Common myeloid progenitor, CD34-positive (primary cell): ENCODE measurements around the gene ITGA11.

ENCODE experiments used
- CTCF ChIA-PET: fragments of 350-600 bp; sonication (Branson Sonifier 250); formaldehyde crosslinking; loops from one replicate; lab custom pipeline; 2021; ENCODE audit warnings: antibody characterized with exemption; lab: Charles Lee
- POLR2A ChIA-PET: fragments of 350-600 bp; sonication (Branson Sonifier 250); formaldehyde crosslinking; loops from one replicate; lab custom pipeline; 2021; ENCODE audit warnings: antibody characterized with exemption; lab: Charles Lee
- DNase-seq, 3 donors: peaks; one replicate each; pipeline versions ENCODE4 v3.0.0 to v3.0.0-alpha.2; 2013
- H3K27ac ChIP-seq, 2 experiments: 1 replicate in 1 of 2; 2 replicates in 1 of 2; pipeline ENCODE4 v1.7.0; 2013; ENCODE audit warnings: inconsistent platforms in 2 of 2, low read length in 2 of 2, mild to moderate bottlenecking in 2 of 2, low read depth in 1 of 2, moderate library complexity in 1 of 2; ENCODE audit not compliant: severe bottlenecking in 2 of 2, insufficient read depth in 1 of 2, poor library complexity in 1 of 2
- H3K27me3 ChIP-seq, 5 experiments: replicated peaks in 2 of 5; 1 replicate in 3 of 5; 2 replicates in 2 of 5; pipeline versions ENCODE4 v1.6.1 to v1.7.0; 2013; ENCODE audit warnings: low read length in 4 of 5, mild to moderate bottlenecking in 2 of 5, moderate library complexity in 2 of 5, inconsistent platforms in 1 of 5; ENCODE audit not compliant: insufficient read depth in 5 of 5, control insufficient read depth in 4 of 5
- H3K36me3 ChIP-seq, 4 experiments: 1 replicate in 2 of 4; 2 replicates in 2 of 4; pipeline versions ENCODE4 v1.6.1 to v1.7.0; 2013; ENCODE audit warnings: low read length in 3 of 4, control low read depth in 1 of 4, mild to moderate bottlenecking in 1 of 4; ENCODE audit not compliant: control insufficient read depth in 4 of 4, insufficient read depth in 4 of 4
- H3K4me1 ChIP-seq, 4 experiments: 1 replicate in 3 of 4; 2 replicates in 1 of 4; pipeline versions ENCODE4 v1.6.1 to v1.7.1; 2013; ENCODE audit warnings: low read length in 3 of 4, mild to moderate bottlenecking in 3 of 4, control low read depth in 1 of 4, inconsistent platforms in 1 of 4, moderate library complexity in 1 of 4; ENCODE audit not compliant: control insufficient read depth in 4 of 4, insufficient read depth in 4 of 4; ENCODE audit errors: control extremely low read depth in 1 of 4
- H3K4me3 ChIP-seq, 7 experiments: 1 replicate in 4 of 7; 2 replicates in 3 of 7; pipeline versions ENCODE4 v1.5.1 to v1.7.0; 2013; ENCODE audit warnings: mild to moderate bottlenecking in 7 of 7, low read length in 6 of 7, moderate library complexity in 6 of 7, inconsistent platforms in 2 of 7, low read depth in 2 of 7, control low read depth in 1 of 7; ENCODE audit not compliant: insufficient read depth in 4 of 7, control insufficient read depth in 1 of 7; ENCODE audit errors: extremely low read depth in 1 of 7
- H3K9me3 ChIP-seq, 5 experiments: 1 replicate in 4 of 5; 2 replicates in 1 of 5; pipeline versions ENCODE4 v1.6.1 to v1.7.1; 2013; ENCODE audit warnings: low read length in 4 of 5, mild to moderate bottlenecking in 2 of 5, inconsistent platforms in 1 of 5, low read depth in 1 of 5, moderate library complexity in 1 of 5; ENCODE audit not compliant: control insufficient read depth in 4 of 5, insufficient read depth in 2 of 5; ENCODE audit errors: control extremely low read depth in 1 of 5
- WGBS: methylation state at CpG from one replicate; pipeline ENCODE4 v1.1.5; 2013; ENCODE audit not compliant: insufficient coverage; 5-methylcytosine and 5-hydroxymethylcytosine counted together

ITGA11 gene

DNA sequence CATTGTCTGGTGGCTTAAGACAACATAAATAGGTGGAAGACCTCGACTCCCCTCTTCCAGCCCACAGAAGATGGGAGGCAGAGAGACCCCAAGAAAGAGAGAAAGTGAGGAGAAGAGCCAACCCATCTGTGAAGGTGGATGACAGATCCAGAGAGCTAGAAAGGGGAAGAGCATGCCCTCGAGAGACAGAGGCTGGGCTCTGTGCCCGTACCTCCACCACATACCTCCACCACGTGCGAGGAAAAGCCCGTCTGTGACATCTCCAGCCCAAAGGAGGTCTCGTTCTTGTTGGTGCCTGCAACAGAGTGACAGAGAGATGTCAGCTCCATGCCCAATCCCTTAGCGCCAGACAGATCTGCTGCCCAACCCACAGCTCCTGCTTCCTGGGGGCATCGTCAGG is 83.4 kb downstream of the ITGA11 start:
- peaks cover 2 to 30% (median 18%) of the 10 kb centered on the region in 4 experiments for H3K4me1 ChIP-seq
- H3K36me3 ChIP-seq: no peaks in the 10 kb centered on the region
- ChIA-PET POLR2A (interaction anchor here (0.5 kb wide), 1 partner anchor 11 kb away, joined by 3 read pairs; no protein-coding TSS in a partner anchor), CTCF (interaction anchor here (0.9 to 1.3 kb wide), 2 partner anchors 18 to 42 kb away, joined by 3 to 4 read pairs; no protein-coding TSS in a partner anchor)
- DNase-seq: peak in 2 of 3 donors; percentile 49 to 55
- no peak overlapping the region for H3K4me3 ChIP-seq
- no peaks in the 10 kb centered on the region for H3K27me3 ChIP-seq
- H3K27ac ChIP-seq: no peak overlapping the region
- H3K9me3 ChIP-seq: no peaks in the 10 kb centered on the region
- 28% methylated on average over 7 of the region's 9 CpGs for WGBS

DNA sequence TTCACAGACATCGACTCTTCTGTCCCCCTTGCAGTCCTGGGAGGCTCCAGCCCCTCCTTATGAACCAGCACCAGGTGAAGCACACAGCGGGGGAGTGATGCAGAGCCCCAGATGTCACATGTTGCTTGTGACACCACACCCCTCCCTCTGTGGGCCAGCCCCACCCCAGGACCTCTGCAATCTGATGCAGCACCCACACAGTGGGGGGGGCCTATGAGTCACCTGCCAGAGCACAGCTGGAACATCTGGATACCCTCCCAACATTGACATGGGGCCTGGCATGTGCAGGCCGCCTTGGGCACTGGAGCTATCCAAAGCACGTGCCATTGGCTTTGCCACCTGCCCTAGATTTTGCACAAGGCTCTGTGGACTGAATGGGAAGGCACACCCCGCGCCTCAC is 83.9 kb downstream of the ITGA11 start:
- Histone ChIP-seq H3K9me3 (no peaks in the 10 kb centered on the region), H3K27me3 (no peaks in the 10 kb centered on the region), H3K4me1 (peaks cover 2 to 25% (median 16%) of the 10 kb centered on the region in 4 experiments), H3K4me3 (no peak overlapping the region), H3K36me3 (no peaks in the 10 kb centered on the region), H3K27ac (no peak overlapping the region)
- 97% methylated on average over 5 of the region's 6 CpGs for WGBS
- ChIA-PET CTCF (interaction anchor here (0.9 to 1.3 kb wide), 2 partner anchors 18 to 41 kb away, joined by 3 to 4 read pairs; no protein-coding TSS in a partner anchor), POLR2A (interaction anchor here (0.5 kb wide), 1 partner anchor 11 kb away, joined by 3 read pairs; no protein-coding TSS in a partner anchor)
- DNase-seq: no peak

DNA sequence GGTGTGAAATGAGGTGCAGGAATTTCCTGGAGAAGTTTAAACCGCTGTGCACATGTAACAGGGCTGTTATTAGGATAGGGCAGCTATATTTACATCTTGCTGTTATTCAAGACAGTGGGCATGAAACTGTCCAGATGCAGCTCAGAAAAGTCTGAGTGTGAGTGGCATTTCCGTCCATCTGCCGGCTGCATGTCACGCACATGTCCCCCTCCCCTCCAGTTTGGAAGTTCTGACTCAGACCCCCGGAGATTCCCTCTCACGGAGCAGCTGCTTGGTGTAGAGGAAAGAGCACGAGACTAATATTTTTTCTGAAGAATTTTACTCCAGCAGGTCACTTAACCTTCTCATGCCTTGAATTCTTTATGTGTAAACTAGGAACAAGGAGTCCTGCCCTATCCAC is 84.6 kb downstream of the ITGA11 start:
- Histone ChIP-seq H3K9me3 (no peaks in the 10 kb centered on the region), H3K4me1 (peaks cover under 1 to 21% (median 16%) of the 10 kb centered on the region in 4 experiments), H3K4me3 (no peak overlapping the region), H3K27me3 (no peaks in the 10 kb centered on the region), H3K36me3 (no peaks in the 10 kb centered on the region), H3K27ac (no peak overlapping the region)
- no peak for DNase-seq
- POLR2A ChIA-PET: no interaction called here
- CTCF ChIA-PET: interaction anchor here (1.3 kb wide), 1 partner anchor 41 kb away, joined by 4 read pairs; no protein-coding TSS in a partner anchor
- WGBS: 100% methylated on average over 6 of the region's 7 CpGs

DNA sequence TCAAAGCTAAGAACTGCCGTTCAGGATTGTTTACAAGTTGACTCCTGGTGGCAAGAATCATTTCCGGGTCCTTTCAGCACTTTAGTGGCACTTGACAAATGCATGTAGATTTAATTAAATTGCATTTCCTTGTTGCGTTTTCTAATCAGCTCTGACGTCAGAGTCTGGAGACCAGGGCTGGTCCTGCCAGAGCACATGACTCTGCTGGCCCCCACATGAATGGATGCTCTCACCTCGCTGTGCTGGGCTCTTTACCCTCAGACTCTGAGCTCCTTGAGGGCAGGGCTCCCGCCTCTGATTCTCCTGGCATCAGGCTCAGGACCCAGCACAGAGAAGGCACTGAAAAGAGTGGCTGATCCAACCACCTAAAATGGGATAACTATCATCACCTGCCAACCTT is 85.0 kb downstream of the ITGA11 start:
- ChIA-PET CTCF (interaction anchor here (1.4 kb wide), 1 partner anchor 41 kb away, joined by 6 read pairs; no protein-coding TSS in a partner anchor), POLR2A (no interaction called here)
- no peak overlapping the region for H3K4me3 ChIP-seq
- no peak overlapping the region for H3K27ac ChIP-seq
- no peak for DNase-seq
- H3K36me3 ChIP-seq: no peaks in the 10 kb centered on the region
- no peaks in the 10 kb centered on the region for H3K9me3 ChIP-seq
- peaks cover 0 to 21% (median 16%) of the 10 kb centered on the region in 4 experiments for H3K4me1 ChIP-seq
- 97% methylated on average over 6 of the region's 6 CpGs for WGBS
- no peaks in the 10 kb centered on the region for H3K27me3 ChIP-seq

DNA sequence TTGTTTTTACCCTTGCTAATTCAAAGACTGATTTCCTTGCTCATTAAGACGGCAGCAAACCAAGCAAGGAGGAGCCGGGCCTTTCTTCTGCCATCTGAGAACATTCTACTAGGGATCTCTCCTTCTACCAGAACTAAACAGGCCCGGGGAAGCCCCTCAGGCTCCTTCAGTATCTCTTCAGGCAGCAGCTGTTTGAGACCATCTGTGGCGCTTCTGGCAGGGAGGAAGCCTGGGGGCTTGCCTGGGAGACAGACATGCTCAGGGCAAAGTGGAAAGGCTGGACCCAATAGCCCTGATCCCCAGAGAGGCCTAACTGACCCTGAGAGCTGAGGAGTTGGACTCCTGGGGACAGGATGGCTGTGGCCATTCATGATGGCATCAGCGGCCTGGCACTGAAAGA is 86.5 kb downstream of the ITGA11 start:
- WGBS: 97% methylated on average over 5 of the region's 5 CpGs

DNA sequence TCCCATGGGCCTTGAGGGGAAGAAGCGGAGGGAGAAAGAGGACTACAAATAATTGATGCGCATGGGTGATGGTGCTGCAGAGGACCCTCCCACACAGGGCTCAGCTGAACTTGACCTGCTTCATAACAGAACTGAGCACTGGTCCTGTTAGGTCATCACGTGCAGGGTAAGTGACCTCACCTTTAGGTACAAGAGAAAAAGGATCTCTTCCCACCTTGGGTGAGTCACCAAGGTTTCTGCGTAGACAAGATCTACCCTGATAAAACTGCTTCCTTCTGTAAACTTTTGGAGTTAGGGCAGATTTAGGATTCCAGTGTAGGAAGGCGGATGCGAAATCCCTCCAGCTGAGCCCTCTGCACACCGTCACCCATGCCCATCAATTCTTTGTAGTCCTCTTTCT is 87.4 kb downstream of the ITGA11 start:
- ChIA-PET CTCF (interaction anchor here (0.9 to 2.3 kb wide), 4 partner anchors 10 to 37 kb away, joined by 3 to 7 read pairs (median 4); no protein-coding TSS in a partner anchor), POLR2A (no interaction called here)
- Histone ChIP-seq H3K4me3 (no peak overlapping the region), H3K27ac (no peak overlapping the region), H3K27me3 (no peaks in the 10 kb centered on the region), H3K9me3 (no peaks in the 10 kb centered on the region), H3K36me3 (no peaks in the 10 kb centered on the region), H3K4me1 (peaks cover 0 to 27% (median 15%) of the 10 kb centered on the region in 4 experiments)
- no peak for DNase-seq
- WGBS: 98% methylated on average over 7 of the region's 7 CpGs

More for the DNA sequence above, 86.5 kb downstream of the ITGA11 start:
- Histone ChIP-seq H3K4me3 (no peak overlapping the region), H3K4me1 (peaks cover 0 to 26% (median 15%) of the 10 kb centered on the region in 4 experiments), H3K9me3 (no peaks in the 10 kb centered on the region), H3K27me3 (no peaks in the 10 kb centered on the region), H3K27ac (no peak overlapping the region), H3K36me3 (no peaks in the 10 kb centered on the region)
- POLR2A ChIA-PET: no interaction called here
- DNase-seq: no peak
- CTCF ChIA-PET: interaction anchor here (1.3 kb wide), 1 partner anchor 16 kb away, joined by 3 read pairs; no protein-coding TSS in a partner anchor

DNA sequence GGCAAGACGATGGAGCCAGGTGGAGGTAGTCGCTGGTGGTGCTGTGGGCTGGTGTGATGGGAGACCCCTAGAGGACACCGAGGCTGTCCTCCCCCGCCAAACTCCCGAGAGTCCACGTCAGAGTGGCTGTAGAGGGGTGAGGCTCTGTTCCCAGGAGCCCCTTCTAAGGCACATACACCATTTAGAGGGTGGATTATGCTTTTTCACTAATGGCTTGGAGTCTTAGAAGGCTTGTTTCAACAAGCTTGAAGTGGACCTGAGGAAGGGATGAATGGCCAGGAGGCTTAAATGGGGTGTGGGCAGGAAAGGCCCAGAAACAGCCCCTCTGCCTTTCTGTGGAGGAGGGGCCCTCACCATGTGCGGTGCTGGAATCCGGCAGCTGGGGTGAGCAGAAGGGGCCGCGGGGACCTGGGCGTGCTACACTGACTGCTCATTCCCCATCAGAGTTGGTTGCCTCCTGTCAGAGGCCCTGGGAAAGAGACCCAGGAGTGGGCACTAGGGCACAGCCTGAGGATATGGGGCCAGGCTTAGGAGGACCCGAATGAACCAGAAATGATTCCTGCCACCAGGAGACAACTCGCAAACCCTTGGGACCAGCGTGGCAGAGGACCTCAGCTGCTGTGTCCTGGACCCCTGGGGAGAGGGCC is 88.3 kb downstream of the ITGA11 start:
- 97% methylated on average over 10 of the region's 14 CpGs for WGBS
- H3K9me3 ChIP-seq: no peaks in the 10 kb centered on the region
- no peak overlapping the region for H3K4me3 ChIP-seq
- peaks cover 0 to 27% (median 14%) of the 10 kb centered on the region in 4 experiments for H3K4me1 ChIP-seq
- POLR2A ChIA-PET: no interaction called here
- H3K36me3 ChIP-seq: no peaks in the 10 kb centered on the region
- H3K27ac ChIP-seq: no peak overlapping the region
- no peaks in the 10 kb centered on the region for H3K27me3 ChIP-seq
- CTCF ChIA-PET: interaction anchor here (1.0 to 2.3 kb wide), 3 partner anchors 9 to 206 kb away, joined by 3 to 7 read pairs (median 3); no protein-coding TSS in a partner anchor
- DNase-seq: no peak
